ENCODE measurements around the gene FILIP1L.

FILIP1L gene

DNA sequence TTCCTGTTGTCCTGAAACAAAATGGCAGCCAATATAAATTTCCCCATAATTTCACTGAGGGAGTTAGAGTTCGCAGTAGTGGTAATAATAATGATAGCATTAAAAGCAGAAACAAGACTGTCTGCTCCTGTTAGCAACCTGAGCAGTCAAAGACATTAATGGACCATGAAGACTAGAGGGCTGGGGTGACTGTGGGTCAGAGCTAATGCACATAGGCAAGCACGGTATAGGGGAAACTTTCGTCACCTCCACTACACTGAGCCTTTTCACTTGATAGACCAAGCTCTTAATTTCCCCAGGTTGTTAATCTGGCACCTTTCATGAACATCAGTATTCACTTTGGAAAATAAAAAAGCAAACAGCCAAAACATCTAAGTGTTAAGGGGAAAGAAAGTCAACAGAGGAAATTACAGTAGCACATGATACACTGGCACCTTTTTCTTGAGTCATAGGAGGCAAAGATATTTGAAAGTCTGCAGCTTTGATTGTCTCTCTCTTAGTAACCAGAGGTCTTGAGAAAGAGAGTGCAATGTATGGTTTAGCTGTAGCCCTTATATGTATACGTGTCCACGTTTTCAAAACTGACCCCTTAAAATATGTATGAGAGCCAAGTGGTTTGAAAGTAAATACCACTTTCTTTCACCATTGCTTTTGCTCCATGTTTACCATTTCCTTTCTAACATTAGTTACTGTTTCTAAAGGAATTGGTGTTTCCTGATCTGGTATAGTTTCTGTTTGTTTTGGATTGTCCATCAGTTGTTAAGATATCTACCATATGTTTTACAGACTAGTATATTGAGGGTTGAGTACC lies 104.8 kb downstream of the FILIP1L start:
- no peak for DNase-seq (ENCODE audit: low read depth, low spot score)

DNA sequence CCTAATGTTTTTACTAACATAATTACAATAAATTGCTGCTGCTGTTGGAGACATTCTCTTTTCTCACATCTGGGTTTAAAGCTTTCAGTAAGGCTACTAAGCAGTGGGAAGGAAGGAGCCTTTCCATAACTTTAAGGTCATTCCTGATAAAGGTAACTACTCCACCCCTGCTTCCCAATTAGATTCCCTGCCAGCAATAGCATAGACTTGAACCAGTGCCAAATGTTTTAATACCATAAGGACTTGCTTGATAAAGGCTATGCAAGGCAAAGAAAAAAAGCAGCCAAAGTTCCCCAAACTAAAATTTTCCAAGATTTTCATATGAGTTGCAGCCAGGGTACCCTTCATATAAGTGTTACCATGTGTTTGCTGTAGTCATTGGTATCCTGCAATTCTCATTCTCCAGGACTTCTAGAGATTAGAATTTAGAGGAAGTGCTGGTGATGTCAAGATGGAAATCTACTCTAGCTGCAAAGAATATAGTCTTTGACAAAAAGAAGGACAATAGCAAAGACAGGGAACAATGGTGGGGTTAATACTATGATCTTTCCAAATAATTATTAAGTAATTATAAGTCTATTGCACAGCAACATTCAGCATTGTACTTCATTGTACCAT lies 106.1 kb downstream of the FILIP1L start:
- no peak for DNase-seq (ENCODE audit: low read depth, low spot score)

DNA sequence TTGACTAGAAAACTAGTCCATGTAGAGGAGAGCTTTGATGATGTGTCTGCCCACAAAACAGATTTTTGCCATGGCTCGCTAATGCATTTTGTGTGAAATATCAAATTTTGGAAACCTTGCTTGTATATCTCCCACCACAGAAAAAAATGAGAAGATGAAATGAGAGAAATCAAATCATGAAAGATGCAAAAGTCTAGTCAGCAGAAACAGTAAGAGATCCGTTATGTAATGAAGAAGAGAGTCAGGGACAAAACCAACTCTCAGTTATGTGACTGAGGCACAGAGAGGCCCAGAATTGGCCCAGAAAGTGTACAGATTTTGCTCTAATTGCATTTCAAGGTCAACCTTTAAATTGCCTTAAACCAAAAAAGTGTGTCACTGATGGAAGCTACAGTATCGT lies 107.0 kb downstream of the FILIP1L start:
- no peak for DNase-seq (ENCODE audit: low read depth, low spot score)

DNA sequence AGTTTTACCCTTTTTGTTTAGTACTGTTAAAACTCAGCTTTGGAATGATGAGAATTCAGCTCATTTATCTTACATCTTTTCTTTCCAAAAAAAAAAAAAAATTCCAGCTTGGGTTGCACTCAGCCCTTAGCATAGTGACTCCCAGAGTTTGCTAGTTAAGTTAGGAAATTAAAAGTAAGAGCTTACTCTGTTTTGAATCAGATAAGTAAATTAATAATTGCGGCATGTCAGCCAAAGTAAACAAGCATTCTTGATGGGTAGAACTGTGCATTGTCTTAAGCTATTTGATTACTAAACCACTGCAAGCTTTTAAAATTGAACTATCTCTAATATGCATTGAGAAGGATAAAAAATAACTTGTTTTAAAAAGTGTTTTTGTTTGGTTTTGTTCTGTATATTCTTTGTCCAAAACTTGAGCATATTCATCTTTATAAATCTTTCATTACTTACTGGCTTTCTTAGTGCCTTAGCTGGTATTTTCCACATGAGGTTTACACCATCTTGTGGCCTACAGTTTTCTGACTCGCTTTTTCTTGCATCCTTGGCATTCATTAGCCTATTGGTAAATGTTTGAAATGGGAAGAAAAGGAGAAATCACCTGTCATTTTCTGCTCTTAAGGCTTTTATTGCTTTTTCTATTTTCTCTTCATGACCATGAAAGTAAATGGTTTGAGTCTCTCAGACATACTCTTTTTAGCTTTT lies 107.6 kb downstream of the FILIP1L start:
- no peak for DNase-seq (ENCODE audit: low read depth, low spot score)

DNA sequence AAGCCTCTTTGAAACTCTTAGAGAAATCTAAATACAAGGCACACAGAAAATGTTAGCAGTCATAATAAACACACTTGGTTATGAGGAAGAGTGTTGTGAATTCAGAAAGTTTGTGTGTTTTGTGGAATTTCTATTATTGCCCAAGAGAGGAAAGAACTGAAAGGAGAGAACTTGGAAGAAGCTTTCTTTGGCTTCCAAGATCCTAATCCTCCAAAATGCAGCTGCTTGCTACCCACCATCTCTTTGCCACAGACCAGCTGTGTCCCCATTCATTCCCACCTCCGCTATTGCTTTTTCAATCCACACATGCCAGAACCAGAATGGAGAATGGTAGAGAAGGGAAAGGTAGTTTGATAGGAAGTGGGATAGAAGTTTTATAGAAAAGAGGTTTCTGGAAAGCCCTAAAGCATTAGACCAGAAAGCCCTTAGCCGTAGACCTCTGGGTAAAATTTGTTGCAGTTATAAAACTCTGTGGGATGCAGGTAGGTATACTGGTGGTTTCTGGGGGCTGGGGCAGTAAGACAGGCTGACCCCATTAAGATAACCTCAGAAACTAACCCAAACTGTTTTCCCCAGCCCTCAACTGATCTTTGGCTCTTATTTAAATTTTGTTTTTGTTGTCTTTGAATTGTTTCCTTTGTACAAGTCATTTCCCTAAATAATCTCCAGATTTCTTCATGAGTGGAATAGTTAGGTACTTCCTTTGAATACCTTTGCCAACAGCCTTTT lies 108.5 kb downstream of the FILIP1L start:
- no peak for DNase-seq (ENCODE audit: low read depth, low spot score)

DNA sequence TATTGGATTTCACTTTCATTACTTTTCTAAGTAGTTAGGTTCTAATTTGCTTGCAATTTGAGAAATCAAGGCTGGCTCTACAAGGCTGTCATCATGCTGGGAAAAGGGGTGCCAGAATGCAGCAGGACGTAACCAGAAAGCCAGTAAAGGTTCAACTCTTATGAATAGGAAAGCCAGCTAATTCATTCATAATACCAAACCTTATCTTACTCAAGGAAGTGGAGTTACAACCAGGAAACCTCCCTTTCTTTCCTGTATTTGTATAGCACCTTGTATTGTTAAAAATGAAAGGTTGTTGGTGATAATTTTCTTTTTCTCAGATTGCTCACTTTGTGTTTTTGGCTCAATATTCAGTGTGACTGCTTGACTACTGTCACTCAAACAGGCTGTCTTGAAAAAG lies 109.4 kb downstream of the FILIP1L start:
- DNase-seq (ENCODE audit: low read depth, low spot score), result no peak

DNA sequence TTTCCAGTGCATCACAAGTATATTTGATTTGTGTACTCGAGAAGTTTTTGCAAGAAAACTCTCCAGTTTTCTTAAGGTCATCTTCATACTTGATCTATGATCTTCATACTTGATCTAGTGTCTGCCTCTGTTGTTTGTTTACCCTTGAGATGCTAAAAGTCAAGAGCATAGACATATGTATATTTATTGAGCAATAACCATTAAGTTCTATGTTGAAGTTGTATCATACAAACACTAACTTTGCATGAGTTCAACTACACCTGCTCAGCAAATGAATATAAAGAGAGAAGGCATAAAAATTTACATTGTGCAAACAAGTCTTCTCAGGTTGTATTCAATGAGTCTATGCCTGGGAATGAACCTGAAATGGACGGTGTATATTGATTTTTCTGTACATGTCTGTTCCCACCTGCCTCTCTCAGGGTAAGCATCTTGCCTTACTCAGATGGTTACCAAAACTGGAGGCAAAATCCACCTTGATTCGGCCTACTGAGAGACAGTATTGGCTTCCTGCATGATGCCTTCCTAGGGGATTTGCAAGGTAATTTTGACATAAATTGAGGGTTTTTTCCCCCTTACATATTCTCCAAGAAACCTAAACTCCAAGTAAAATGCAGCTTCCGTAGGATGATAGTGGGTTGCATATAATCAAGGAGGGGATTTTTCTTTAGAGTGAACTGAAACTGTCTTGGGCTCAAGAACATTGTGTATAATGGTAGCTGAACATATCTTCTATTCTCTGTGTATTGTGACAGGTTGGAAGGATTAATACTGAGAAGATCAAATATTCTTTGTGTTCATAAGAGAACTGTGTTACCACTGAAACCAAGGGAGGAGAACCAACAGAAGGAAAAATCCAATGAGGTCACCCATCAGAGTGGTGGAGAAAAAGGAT lies 110.4 kb downstream of the FILIP1L start:
- no peak for DNase-seq (ENCODE audit: low read depth, low spot score)

DNA sequence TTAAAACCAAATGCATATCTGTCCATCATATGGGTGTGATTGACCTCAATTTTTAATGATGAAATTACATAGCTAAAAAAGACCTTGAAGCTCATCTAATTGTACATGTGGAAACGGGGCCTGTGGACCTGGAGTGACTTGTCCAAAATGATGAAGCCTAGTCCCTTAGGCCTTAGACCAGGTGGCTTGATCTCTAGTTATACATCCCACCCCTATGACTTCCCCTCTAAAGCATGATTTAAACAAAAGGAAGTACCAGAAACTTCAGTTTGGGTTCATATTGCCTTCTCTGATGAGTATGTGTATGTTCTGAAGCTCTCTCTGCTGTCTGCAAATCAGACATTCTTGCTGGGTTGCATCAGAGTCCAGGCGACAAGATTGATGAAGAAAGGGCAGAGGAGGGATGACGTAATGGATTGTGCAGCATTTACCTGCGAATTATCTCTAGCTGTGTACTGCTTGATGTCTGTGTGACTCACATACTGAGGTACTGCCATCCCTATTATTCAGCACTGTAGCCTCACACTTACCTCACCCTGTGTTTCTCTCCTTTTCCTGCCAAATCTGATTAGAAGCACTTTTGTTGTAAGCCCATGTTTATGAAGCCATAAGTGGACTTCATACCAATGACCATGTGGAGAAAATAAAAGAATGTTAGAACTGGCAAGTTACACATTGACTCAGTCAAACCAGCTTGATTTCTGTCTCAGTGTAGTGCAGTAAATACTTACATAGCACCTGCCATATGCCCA lies 111.5 kb downstream of the FILIP1L start:
- DNase-seq (ENCODE audit: low read depth, low spot score), result no peak

DNA sequence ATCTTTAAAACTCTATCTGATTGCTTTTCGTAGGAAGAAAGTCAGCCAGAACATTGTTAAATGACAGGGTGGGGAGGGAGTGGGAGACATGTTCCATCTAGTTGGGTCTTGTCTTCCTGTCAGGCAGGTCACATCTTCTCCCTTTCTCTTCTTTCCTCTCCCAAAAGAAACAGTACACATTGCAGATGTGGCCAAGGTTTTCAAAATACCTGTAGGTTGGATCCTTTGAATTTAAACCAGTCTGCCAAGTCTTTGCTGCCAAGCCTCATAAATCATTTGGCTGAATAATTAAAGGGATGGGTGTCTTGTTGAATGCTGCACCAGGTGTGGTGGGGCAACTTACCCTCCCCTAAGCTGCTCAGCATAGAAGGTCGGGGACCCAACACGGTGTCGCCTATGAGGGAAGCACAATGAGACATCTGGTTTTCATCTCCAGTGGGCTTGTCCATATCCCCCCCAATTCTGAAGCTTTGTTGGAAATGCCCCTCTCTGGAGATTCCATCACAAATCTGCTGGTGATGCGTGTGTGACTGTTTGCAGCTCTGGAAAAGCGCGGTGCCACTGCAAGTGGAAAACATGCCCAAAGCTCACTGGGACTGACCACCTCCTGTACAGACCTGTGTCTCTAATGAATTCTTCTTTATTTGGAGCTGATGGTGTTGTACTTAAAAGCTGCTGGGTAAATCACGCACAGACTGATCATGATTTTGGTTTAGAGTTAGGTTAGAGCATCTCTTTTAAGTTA lies 112.6 kb downstream of the FILIP1L start:
- DNase-seq (ENCODE audit: low read depth, low spot score), result no peak

DNA sequence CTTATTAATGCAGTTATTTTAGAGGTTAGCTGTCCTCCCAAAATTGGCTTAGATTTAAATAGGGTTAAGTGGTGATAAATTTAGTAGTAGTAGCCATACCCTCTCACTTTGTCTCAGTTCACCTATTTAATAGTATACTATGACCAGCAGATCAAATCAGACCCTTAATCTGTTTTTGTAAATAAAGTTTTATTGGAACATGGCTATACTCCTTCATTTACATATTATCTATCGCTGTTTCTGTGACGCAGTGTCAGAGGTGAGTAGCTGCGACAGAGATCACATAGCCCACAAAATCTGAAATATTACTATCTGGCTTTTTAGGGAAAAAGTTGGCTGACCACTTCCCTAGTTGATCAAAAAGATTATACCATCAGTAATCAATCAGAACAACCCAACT lies 113.2 kb downstream of the FILIP1L start:
- no peak for DNase-seq (ENCODE audit: low read depth, low spot score)

DNA sequence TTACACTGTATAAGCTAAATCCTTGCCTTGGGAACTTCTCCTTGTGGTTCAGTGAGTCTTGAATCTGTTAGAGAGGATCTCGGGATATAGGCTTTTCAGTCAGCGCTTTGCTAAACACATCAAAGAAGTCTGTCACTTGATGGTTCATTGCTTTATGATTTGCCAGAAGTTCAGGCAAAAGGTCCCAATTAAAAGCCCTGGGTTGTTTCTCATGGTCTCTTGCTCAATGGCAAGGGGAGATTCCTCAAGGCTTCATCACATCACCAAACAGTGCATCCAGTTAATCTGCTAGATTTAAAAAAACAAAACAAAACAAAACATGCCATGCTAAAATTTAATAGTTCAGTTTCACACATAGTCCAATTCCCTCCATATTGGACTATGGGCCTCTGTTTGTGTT lies 114.8 kb downstream of the FILIP1L start:
- no peak for DNase-seq (ENCODE audit: low read depth, low spot score)

DNA sequence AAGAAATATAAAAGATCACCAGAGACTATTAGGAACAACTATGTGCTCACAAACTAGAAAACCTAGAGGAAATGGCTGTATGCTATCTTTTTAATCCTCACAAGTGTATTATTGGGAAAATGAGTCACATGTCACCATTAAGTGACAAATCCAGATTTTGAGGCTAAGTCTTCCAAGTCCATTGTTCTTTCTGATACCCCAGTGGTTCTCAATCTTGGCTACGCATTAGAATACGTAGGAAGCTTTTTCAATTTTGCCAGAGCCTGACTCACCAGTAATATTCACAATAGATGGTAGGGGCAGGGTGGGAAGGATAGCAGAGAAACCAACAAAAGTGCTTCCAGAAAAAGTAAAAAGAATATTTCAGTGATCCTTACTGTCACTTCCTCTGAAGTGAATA lies 117.0 kb downstream of the FILIP1L start:
- no peak for DNase-seq (ENCODE audit: low read depth, low spot score)

DNA sequence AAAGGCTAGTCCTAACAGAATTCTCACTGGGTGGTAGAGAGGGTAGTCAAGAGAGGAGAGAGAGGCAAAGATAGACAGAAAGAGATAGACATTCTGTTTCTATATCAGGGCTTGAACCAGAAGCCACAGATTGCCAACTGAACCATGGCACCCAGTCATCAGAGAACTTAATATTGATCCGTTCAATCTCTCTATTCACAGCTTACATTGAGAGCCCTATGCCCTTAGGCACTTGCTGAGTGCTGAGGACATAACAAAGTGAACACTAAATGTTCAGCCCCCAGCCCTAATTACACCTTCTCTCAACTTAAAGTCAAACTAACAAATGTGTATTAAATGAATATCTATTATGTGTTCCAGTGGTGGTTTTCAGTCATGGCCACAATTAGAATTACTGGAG lies 124.1 kb downstream of the FILIP1L start:
- no peak for DNase-seq (ENCODE audit: low read depth, low spot score)

DNA sequence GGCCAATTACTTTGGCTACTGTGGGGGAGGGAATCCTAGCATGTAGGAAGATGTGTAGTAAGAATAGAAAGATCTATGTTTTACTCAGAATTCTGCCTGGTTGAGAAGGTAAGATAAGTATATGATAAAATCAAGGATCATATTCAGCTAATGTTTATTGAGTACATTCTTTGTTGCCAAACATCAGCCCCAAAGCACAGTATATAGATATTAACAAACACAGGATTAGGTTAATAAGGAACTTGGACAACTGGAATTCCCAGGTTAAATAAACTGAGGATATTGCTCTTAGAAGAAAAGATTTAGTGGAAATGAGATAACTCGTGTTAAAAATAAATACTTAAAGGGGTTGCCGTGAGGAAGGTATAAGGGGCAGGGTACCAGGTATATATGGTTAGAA lies 129.6 kb downstream of the FILIP1L start:
- DNase-seq (ENCODE audit: low read depth, low spot score), result no peak

DNA sequence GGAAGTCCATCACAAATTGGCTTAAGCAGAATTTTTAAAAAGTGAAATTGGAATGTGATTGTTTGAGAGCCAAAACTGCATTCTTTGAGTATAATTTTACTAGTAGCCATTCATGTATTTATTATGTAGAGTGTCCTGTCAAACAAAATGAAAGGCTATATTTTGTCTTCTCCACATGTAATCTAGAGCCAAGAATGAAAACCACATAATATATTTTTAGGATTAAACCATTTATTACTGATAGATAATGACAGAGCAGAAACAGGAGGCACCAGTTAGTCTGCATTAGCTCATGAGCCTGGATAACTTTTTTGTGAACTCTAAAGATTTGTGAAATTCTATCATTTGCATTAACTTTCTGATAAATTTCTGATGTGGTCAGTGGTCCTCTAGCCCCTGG lies 130.2 kb downstream of the FILIP1L start:
- DNase-seq (ENCODE audit: low read depth, low spot score), result no peak

DNA sequence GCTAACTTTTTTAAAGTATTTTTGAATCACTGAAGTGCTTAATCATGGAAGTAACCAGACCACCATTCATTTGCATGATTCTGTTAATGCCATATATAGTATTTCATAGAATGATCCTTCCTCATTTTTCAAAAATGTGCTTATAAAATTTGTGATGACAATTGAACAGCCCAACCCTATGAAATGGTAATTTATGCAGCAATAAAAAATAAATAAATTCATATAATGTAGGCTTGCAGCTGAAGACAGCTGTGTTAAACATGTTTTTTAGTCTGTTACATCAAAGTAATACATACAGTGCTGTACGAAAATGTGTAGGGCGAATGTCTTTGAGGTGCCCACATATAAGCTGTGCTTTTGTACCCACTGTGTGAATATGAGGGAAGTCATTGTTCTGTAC lies 131.7 kb downstream of the FILIP1L start:
- DNase-seq (ENCODE audit: low read depth, low spot score), result no peak

DNA sequence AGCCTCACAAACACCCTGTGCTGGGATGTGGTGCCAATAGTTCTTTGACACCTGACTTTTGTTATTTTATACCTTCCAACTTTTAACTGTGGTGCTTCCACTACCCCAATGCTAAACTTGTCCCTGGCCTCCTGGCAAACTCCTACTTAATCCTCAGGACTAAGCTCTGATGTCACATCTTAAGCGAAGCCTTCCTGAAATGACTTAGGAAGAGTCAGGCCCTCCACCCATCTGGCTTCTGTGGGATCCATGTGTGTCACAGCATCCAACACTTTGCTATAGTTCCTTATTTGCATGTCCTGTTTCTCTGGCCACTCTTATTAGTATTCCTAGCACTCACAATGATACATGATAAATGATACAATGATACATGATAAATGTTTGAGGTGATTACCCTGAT lies 133.2 kb downstream of the FILIP1L start:
- DNase-seq (ENCODE audit: low read depth, low spot score), result no peak

DNA sequence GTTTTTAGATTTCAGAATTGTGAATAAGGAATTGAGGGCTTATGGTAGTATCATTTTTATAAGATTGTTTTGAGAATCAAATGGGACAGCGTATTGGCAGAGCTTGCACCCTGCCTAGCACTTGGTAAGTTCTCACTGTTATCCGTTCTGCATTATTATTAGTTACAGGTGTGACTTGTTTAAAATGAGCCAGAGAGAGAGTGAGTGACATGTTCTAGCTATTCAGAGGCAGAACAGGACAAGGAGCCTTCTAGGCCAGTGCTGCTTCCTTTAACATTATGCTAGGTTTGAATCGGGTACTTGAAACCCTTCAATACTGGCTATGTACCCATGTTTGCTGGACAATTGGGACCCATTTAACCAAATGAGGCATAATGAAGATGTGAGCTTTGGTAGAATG lies 133.7 kb downstream of the FILIP1L start:
- no peak for DNase-seq (ENCODE audit: low read depth, low spot score)

DNA sequence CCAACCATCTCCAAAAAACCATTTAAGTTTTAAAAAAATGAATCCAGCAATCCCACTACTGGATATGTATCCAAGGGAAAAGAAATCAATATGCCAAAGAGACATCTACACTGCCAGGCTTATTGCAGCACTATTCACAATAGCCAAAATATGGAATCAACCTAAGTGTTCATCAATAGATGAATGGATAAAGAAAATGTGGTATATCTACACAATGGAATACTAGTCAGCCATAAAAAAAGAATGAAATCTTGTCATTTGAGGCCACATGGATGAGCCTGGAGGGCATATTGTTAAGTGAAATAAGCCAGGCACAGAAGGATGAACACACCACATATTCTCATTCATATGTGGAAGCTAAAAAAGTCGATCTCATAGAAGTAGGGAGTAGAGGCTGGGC lies 136.1 kb downstream of the FILIP1L start:
- DNase-seq (ENCODE audit: low read depth, low spot score), result no peak

DNA sequence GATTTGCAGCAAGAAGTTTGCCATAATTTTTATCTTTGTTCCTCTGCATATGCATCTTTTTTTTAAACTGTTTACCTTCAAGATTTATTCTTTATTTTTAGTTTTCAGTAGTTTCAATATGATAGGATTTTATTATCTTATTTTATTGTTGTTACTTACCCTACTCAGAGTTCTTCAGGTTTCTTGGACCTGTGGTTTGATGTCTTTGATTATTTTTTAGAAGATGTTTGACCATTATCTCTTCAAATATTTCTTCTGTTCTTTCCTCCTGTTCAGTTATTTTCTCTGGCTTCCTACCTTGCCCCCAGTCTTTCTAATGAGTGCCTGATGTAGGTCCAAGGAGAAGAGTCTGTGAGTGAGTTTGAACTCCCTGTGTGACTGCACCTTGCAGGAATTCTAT lies 137.7 kb downstream of the FILIP1L start:
- no peak for DNase-seq (ENCODE audit: low read depth, low spot score)
